ENCODE measurements around the gene PRTN3. TPM values are rescaled to one million over a fixed set of nuclear protein-coding genes. Genes with fewer than 3 reads are reported as not detected.

PRTN3 gene, protein sequence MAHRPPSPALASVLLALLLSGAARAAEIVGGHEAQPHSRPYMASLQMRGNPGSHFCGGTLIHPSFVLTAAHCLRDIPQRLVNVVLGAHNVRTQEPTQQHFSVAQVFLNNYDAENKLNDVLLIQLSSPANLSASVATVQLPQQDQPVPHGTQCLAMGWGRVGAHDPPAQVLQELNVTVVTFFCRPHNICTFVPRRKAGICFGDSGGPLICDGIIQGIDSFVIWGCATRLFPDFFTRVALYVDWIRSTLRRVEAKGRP
- total RNA-seq = not detected

DNA sequence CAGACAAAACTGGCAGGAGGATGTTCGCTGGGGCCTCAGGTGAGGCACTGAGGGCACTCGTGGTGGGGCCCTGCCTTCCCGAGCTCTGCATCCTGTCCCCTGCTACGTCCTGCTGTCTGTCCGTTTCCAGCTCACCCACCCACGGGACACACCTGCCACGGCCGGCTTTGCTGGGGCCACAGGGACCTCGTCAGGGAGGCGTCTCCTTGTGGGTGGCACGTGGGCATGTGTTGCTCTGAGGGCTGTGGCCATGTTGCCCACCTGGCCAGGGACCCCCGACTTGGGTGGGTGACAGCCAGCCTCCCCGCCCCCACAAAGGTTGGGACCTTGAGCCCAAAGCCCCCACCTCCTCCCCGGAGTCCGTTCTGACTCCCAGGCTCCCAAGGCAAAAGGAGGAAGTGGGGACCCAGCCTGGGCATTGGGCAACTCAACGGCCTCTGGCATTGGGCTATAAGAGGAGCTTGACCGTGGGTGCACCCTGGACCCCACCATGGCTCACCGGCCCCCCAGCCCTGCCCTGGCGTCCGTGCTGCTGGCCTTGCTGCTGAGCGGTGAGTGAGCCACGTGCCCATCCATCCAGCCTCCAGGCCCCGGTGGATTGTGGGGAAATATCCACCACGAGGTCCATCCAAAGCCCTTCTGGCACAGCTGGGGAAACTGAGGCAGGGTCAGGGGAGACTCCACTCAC lies at the start of gene PRTN3:
Gene PRTN3 (plus strand): TSS at position 481 of the 688 bp plus-strand sequence. CDS start 10 bp downstream, at position 491.
- Mint-ChIP-seq H3K36me3 (ENCODE audit: low read depth) (no peaks in the 10 kb centered on the region), H3K4me3 (no peak within 1 kb of the TSS), H3K27me3 (ENCODE audit: low read depth) (peaks cover 16% of the 10 kb centered on the region), H3K27ac (no peak within 1 kb of the TSS), H3K4me1 (ENCODE audit: low read depth) (peaks cover 4% of the 10 kb centered on the region), H3K9me3 (ENCODE audit: insufficient read depth) (no peaks in the 10 kb centered on the region)
- ChIA-PET CTCF (no interaction called here), POLR2A (interaction anchor here (0.5 kb wide), 1 partner anchor 132 kb away, joined by 3 read pairs; no protein-coding TSS in a partner anchor)
- DNase-seq (no peak), ATAC-seq (no peak)

DNA sequence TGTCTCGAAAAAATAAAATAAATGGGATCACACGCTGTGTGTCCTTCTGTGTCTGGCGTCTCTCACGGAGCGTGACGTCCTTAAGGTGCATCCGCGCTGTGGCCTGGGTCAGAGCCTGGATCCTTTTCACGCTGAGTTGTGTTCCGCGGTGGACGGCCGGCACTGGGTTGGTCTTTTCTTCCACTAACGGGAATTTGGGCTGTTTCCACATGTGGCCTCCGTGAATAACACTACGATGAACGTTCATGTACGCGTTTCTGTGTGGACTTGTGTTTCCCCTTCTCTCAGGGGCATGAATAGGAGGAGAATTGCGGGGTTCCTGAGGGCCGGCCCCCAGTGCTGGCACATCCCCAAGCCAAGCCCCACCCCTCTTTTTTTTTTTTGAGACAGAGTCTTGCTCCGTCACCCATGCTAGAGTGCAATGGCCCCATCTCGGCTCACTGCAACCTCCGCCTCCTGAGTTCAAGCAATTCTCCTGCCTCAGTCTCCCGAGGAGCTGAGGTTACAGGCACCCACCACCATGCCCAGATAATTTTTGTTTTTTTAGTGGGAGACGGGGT lies 49.7 kb upstream of the PRTN3 start:
- POLR2A ChIA-PET = no interaction called here
- H3K27me3 Mint-ChIP-seq (ENCODE audit: low read depth) = peaks cover 2% of the 10 kb centered on the region
- ATAC-seq = no peak
- H3K4me1 Mint-ChIP-seq (ENCODE audit: low read depth) = peaks cover 2% of the 10 kb centered on the region
- no peaks in the 10 kb centered on the region for H3K36me3 Mint-ChIP-seq (ENCODE audit: low read depth)
- H3K4me3 Mint-ChIP-seq = no peak overlapping the region
- CTCF ChIA-PET = no interaction called here
- no peaks in the 10 kb centered on the region for H3K9me3 Mint-ChIP-seq (ENCODE audit: insufficient read depth)
- no peak for DNase-seq
- H3K27ac Mint-ChIP-seq = no peak overlapping the region

DNA sequence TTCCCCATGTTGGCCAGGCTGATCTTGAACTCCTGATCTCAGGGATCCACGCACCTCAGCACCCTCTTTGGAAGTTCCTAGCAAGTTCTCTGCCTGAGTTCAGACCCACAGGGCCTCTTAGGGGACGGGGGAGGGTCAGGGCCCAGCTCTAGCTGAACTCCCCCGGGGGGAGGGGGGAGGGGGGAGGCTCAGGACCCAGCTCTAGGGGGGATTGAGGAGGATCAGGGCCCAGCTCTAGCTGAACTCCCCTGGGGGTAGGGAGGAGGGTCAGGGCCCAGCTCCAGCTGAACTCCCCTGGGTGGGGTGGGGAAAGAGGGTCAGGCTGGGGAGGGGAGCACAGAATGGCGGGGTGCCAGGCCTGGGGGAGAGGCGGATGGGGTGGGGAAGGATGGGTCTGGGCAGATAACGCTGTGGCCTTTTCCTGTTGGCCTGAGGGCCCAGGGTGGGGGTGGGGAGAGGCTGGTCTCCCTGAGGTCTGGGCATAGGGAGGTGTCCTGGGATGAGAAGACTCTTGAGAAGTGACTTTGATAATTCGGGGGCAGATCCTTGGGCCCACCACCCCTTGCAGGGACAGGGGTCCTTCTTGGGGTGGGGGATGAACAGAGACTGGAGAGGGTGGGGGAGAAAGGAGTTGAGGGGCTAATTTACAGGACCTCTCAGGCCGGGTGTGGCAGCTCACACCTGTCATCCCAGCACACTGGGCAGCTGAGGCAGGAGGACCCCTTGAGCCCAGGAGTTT lies 49.1 kb upstream of the PRTN3 start:
- DNase-seq (no peak), ATAC-seq (no peak)
- Mint-ChIP-seq H3K4me3 (no peak overlapping the region), H3K4me1 (ENCODE audit: low read depth) (peaks cover 4% of the 10 kb centered on the region), H3K9me3 (ENCODE audit: insufficient read depth) (no peaks in the 10 kb centered on the region), H3K36me3 (ENCODE audit: low read depth) (no peaks in the 10 kb centered on the region), H3K27me3 (ENCODE audit: low read depth) (peaks cover 2% of the 10 kb centered on the region), H3K27ac (no peak overlapping the region)
- POLR2A ChIA-PET = no interaction called here
- CTCF ChIA-PET = no interaction called here

DNA sequence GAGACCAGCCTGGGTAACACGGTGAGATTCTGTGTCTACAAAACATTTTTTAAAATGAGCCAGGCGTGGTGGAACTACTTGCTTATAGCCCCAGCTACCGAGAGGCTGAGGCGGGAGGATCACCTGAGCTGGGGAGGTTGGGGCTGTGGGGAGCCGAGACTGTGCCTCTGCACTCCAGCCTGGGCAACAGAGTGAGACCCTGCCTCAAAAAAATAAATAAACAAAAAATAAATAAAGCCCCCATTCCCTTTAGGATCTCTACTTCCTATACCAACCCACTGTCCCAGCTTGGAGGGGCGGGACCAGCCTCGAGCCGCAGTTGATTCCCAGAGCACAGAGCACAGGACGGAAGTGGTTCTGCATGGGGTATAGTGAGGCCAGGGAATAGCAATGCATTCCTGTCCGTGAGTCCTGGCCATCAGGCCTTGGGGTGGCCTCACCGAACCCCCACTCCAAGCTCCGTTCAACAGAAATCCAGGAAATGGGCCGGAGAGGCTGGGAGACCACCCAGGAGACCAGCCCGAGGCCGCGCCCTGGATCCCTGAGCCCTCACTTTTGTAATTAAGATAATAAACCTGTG lies 48.4 kb upstream of the PRTN3 start:
- ATAC-seq (no peak), DNase-seq (no peak)
- Mint-ChIP-seq H3K27me3 (ENCODE audit: low read depth) (peaks cover 2% of the 10 kb centered on the region), H3K36me3 (ENCODE audit: low read depth) (no peaks in the 10 kb centered on the region), H3K27ac (no peak overlapping the region), H3K4me3 (no peak overlapping the region), H3K9me3 (ENCODE audit: insufficient read depth) (no peaks in the 10 kb centered on the region), H3K4me1 (ENCODE audit: low read depth) (peaks cover 6% of the 10 kb centered on the region)
- ChIA-PET POLR2A (no interaction called here), CTCF (no interaction called here)

DNA sequence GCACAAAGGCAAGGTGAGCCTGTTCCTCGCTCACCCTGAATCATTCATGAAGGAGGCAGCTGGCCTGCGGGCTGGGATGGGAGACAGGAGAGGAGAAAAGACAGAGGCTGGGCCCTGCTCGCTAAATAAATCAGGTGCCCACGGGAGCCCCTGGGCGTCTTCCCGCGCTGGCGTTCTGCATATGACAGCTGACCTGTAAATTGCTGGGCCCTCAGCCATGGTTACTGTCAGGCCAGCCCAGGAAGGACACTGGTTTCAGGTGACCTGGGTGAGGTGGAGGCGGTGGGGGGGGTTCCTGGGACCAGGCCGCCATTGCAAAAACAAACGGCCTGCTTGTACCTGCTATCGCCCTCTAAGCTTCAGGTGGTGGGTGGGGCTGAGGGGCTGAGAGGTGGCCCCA lies 47.0 kb upstream of the PRTN3 start:
- no peak overlapping the region for H3K4me3 Mint-ChIP-seq
- peaks cover 2% of the 10 kb centered on the region for H3K27me3 Mint-ChIP-seq (ENCODE audit: low read depth)
- H3K27ac Mint-ChIP-seq = no peak overlapping the region
- ChIA-PET CTCF (no interaction called here), POLR2A (interaction anchor here (0.6 kb wide), 1 partner anchor 232 kb away, joined by 3 read pairs; no protein-coding TSS in a partner anchor)
- peaks cover 5% of the 10 kb centered on the region for H3K36me3 Mint-ChIP-seq (ENCODE audit: low read depth)
- no peaks in the 10 kb centered on the region for H3K9me3 Mint-ChIP-seq (ENCODE audit: insufficient read depth)
- no peak for DNase-seq
- H3K4me1 Mint-ChIP-seq (ENCODE audit: low read depth) = peaks cover 6% of the 10 kb centered on the region
- ATAC-seq = no peak

DNA sequence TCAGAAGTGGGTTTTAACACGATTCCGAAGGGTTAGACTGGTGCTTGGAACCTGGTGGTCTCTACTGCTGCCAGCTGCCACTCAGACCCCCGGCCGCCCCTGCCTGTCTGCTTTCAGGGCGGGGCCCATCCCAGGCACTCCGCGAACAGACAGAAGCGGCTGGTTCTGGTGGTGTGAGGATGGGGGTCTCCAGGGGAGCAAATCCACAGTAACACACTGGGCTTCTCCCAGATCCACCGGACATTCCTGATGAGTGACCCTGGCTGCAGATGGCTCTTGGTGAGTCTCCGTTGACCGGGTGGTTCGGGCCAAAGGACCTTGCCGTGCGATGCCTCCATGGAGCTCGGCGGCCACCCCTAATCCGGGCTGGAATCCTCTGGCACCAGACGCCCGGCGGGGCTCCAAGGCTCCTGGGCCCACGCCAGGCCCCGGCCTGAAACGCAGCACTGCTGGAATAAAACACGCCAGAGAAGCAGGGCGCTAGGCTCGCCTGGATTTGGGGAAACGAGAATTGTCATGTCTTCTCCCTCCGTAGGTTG lies 45.7 kb upstream of the PRTN3 start:
- ATAC-seq (no peak), DNase-seq (no peak)
- ChIA-PET POLR2A (no interaction called here), CTCF (no interaction called here)
- Mint-ChIP-seq H3K9me3 (ENCODE audit: insufficient read depth) (no peaks in the 10 kb centered on the region), H3K36me3 (ENCODE audit: low read depth) (peaks cover 17% of the 10 kb centered on the region), H3K4me1 (ENCODE audit: low read depth) (peaks cover 14% of the 10 kb centered on the region), H3K27me3 (ENCODE audit: low read depth) (no peaks in the 10 kb centered on the region), H3K27ac (no peak overlapping the region), H3K4me3 (peak overlapping the region; percentile 18)

DNA sequence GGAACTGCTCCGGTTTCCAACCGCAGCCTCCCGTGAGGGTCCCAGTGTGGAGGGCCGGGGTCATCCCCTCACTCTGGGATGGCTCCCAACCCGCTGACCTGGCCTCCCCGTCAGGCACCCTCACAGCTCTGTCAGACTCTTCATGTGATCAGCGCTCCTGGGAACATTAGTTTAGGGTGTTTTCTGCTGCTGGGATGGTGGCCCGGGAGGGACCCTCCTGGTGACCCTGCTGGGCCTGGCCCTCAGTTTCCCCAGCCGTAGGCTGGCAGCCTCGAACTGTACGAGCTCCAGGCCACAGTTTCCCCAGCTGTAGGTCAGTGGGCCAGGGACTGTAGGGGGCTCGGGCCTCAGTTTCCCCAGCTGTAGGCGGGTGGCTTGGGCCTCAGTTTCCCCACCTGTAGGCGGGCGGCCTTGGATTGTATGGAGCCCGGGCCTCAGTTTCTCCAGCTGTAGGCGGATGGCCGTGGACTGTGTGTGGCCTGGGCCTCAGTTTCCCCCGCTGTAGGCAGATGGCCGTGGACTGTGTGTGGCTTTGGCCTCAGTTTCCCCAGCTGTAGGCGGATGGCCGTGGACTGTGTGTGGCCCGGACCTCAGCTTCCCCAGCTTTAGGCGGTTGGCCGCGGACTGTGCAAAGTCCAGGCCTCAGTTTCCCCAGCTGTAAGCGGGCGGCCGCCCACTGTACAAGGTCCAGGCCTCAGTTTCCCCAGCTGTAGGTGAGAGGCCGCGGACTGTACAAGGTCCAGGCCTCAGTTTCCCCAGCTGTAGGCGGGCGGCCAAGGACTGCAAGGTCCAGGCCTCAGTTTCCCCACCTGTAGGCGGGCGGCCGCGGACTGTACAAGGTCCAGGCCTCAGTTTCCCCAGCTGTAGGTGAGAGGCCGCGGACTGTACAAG lies 44.9 kb upstream of the PRTN3 start:
- ATAC-seq = no peak
- H3K36me3 Mint-ChIP-seq (ENCODE audit: low read depth) = peaks cover 23% of the 10 kb centered on the region

DNA sequence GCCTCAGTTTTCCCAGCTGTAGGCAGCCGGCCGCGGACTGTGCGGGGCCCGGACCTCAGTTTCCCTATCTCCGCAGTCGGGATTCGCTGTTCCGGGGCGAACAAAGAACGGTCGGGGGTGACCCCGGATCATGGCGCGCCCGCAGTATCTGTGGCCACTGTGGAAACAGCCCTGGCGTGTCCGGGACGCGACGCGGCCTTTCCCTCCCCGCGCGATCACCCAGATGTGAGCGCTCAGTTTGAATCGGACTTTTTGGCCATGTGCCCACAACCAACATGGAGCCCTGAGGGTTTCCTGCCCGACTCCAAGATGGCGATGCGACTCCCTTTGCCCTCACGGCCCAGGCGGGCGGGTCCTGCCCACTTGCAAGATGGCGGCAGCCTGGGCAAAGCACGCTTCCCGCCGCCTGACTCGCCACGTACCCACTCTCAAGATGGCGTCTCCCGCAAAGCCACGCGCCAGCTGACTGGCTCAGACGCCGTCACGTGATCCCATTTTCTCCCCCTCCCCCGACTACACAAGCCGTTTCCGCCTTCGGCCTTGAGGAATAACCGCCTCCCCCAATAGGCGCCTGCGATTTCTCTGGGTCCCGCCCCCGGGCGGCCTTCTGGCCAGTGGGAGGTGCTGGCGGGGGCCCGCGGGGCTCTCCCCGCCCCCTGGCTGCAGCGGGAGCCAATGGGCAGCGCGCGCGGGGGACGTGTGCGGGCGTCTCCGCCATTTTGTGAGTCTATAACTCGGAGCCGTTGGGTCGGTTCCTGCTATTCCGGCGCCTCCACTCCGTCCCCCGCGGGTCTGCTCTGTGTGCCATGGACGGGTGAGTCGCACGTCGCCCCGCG lies 43.9 kb upstream of the PRTN3 start, which contains the start of gene PTBP1:
Gene PTBP1 (plus strand): TSS at position 761 of the 836 bp plus-strand sequence. CDS start 46 bp downstream, at position 807.
- Mint-ChIP-seq H3K27me3 (ENCODE audit: low read depth) (no peaks in the 10 kb centered on the region), H3K36me3 (ENCODE audit: low read depth) (peaks cover 28% of the 10 kb centered on the region), H3K27ac (peak within 1 kb of the TSS; percentile 86), H3K9me3 (ENCODE audit: insufficient read depth) (no peaks in the 10 kb centered on the region), H3K4me1 (ENCODE audit: low read depth) (peaks cover 31% of the 10 kb centered on the region), H3K4me3 (peak within 1 kb of the TSS; percentile 91)
- CTCF ChIA-PET = interaction anchor here (1.1 kb wide), 1 partner anchor 286 kb away, joined by 3 read pairs; no protein-coding TSS in a partner anchor
- POLR2A ChIA-PET = interaction anchor here (1.1 kb wide), 1 partner anchor 15 kb away, joined by 3 read pairs; no protein-coding TSS in a partner anchor
- peak; percentile 85 for ATAC-seq
- peak; percentile 100 for DNase-seq

More for the DNA sequence above, 44.9 kb upstream of the PRTN3 start:
- Mint-ChIP-seq H3K27me3 (ENCODE audit: low read depth) (no peaks in the 10 kb centered on the region), H3K4me3 (peak overlapping the region; percentile 91), H3K9me3 (ENCODE audit: insufficient read depth) (no peaks in the 10 kb centered on the region), H3K27ac (no peak overlapping the region), H3K4me1 (ENCODE audit: low read depth) (peaks cover 21% of the 10 kb centered on the region)
- no peak for DNase-seq
- ChIA-PET POLR2A (interaction anchor here (1.1 kb wide), 1 partner anchor 14 kb away, joined by 3 read pairs; no protein-coding TSS in a partner anchor), CTCF (interaction anchor here (1.1 kb wide), 1 partner anchor 285 kb away, joined by 3 read pairs; no protein-coding TSS in a partner anchor)

DNA sequence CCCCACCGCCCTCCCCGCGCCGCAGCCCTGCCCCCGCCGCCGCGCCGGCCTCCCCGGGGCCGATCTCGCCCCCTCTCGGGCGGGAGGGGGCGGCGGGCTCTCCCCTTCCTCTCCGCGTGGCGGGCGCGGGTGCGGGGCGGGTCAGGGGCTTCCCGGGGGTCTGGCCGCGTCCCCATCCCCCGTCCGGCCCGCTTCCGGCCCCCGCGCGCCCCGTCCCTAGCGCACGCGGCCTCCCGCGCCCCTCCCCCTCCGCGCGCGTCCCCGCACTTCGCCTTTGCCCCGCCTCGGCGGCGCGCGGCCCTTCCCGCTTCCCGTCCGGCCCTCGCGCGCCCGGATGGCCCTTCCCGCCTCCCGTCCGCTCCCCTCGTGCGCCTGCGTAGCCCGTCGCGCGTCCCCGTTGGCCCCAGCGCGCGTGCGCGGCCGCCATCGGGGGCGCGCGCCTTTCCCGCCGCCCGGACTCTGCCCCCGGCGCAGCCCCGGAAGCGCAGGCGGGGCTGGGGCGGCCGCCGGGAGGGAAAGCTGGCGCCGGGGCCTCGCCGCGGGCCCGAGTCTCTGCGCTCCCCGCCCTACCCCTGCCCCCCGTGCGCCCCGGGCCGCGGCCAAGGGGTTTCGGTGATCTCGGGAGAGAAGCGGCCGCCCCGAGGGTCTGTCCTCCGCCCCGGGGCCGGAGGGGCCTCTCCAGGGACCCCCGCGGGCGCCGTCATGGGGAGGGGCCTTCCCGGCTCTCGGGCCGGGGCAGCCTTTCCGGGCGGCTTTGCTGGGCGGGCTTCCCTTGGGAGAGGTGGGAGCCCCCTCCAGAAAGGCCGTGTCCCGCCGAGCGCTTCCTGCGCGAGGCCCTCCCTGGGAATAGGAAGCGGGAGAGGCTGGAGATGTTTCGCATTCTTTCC lies 43.0 kb upstream of the PRTN3 start:
- ChIA-PET POLR2A (interaction anchor here (0.9 to 1.5 kb wide), 3 partner anchors 9 to 186 kb away, joined by 3 to 7 read pairs (median 3); partner anchors contain the start of gene WDR18), CTCF (no interaction called here)
- peaks cover 39% of the 10 kb centered on the region for H3K4me1 Mint-ChIP-seq (ENCODE audit: low read depth)
- H3K4me3 Mint-ChIP-seq = peak overlapping the region; percentile 91
- H3K9me3 Mint-ChIP-seq (ENCODE audit: insufficient read depth) = no peaks in the 10 kb centered on the region
- DNase-seq (peak; percentile 92), ATAC-seq (peak; percentile 29)
- H3K27me3 Mint-ChIP-seq (ENCODE audit: low read depth) = no peaks in the 10 kb centered on the region
- peak overlapping the region; percentile 85 for H3K27ac Mint-ChIP-seq
- H3K36me3 Mint-ChIP-seq (ENCODE audit: low read depth) = peaks cover 35% of the 10 kb centered on the region

All from activated CD8-positive, alpha-beta T cell treated with anti-CD3 and anti-CD28 coated beads, Interleukin-2, amount 10 ng/mL, durations not matched to agents 7 days and 5 days (primary cell).